Melanocyte of skin (primary cell): Measurements from ENCODE around the gene SMPD2. TPM values are rescaled to one million over a fixed set of nuclear protein-coding genes. Genes with fewer than 3 reads are reported as not detected.

Experiments
- total RNA-seq, 2 donors: library from RNA; depleted of rRNA; stranded (reverse); fragments of >200 nt; gene quantifications; 2 replicates each; pipeline ENCODE4 v1.2.3, GENCODE V29; 2012

Gene SMPD2, protein sequence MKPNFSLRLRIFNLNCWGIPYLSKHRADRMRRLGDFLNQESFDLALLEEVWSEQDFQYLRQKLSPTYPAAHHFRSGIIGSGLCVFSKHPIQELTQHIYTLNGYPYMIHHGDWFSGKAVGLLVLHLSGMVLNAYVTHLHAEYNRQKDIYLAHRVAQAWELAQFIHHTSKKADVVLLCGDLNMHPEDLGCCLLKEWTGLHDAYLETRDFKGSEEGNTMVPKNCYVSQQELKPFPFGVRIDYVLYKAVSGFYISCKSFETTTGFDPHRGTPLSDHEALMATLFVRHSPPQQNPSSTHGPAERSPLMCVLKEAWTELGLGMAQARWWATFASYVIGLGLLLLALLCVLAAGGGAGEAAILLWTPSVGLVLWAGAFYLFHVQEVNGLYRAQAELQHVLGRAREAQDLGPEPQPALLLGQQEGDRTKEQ
- 10 to 100 TPM; 33.0 to 43.0 TPM for total RNA-seq

DNA sequence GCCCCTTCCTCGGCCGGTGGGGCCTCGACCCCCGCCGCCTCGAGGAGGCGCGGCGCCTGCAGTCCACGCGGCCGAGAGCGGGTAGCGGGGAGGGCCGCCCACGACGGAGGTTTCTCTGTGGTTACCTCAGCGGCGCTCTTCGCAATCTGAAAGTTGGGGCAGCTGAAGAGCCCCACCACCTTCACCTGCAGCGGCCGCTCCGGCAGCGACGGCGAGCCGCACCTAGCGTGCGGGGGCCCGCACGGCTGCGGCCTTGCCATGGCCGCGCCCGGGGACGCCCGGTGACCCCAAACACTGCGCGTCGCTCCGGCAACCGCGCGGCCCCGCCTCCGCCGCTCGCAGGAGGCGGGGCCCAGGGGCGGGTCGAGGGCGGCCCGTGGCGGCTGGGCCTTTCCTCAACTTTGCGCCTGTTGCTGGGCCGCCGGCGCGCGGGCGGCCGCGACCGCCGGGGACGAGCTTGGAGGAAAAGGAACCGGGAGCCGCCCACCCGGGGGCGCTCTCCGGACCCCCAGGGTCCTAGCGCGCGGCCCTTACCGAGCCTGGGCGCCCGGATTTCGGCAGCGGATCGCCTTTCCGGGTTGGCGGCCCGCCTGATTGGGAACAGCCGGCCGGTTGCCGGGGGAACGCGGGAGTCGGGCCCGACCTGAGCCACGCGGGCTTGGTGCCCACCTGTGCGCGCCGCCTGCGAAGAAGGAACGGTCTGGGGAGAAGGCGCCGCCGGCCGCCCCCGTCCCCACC lies at the start of gene SMPD2, which contains the start of gene PPIL6:
Gene SMPD2 (plus strand): TSS at position 394 of the 738 bp plus-strand sequence. CDS start 398 bp downstream, outside the sequence.
Gene PPIL6 (minus strand): TSS at position 298 of the 738 bp plus-strand sequence. CDS start 38 bp downstream, at position 260.

DNA sequence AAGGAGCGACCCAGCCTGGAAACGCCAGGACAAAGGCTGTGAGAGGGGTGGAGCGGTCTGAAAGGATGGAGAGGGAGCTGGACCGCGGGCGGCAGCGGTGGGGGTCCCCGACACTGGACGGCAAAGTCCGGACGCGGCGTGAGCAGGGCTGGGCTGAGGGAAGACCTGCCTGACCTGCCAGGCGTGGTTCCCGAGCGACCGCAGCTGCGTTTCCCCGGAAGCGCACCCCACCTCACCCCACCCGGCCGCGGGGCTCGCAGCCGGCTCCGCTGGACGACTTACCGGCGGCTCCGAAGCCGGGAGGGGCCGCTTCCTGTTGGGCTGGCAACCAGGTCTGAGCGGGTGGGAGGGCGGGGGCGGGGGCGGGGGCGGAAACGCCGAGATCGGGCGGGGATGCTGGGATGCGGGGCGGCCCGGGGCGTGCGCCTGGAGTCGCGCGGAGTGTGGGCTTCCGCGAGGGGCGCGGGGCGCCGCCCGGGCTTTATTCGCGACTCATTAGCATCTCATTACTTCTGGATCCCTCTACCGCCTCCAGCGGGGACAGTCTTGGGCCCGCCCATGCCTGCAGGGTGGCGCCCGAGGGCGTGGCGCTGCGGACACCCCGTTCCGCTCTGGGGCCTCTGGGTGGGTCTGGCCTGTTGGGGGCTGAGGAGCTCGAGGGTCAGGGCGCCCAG lies 15.1 kb downstream of the SMPD2 start, which contains the start of gene MICAL1:
Gene MICAL1 (minus strand): TSS at position 336 of the 674 bp plus-strand sequence. CDS start 1,576 bp downstream, outside the sequence.

DNA sequence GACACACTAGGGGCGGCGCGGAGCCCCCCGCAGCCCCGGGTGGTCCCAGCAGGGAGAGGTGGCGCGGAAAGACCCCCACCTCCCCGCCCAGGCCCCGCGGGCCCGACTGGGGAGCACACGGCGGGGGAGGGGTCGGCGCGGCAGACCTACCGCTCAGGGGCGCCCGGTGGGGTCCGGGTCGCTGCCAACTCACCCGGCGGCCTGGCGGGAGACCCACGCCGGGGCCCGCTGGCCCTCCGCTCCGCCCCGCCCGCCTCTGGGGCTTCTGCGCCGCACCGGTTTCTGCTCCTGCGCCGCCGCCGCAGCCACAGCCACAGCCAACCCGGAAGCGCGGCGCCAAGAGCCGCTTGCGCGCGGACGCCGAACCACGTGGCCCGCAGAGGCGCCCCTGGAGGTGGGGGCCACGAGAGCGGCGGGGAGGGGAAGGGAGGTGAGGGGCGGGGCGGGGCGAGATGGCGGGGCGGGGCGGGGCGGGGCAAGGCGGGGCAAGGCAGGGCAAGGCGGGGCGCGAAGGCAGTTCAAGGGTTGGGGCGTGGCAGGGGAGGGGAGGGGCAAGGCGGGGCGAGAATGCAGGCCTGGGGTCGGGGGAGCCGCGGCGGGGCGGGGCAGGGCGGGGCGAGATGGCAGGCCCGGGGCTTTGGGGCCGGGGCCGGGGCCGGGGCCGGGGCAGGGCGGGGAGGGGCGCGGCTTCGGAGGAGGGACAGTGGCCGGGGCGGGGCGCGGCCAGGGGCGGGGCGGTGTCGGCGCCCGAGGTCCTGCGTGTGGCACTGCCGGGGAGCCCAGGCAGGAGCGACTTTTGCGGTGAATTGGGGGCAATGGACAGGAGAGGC lies 42.6 kb downstream of the SMPD2 start, which contains the start of gene ZBTB24:
Gene ZBTB24 (minus strand): TSS at position 315 of the 830 bp plus-strand sequence. CDS start 1,193 bp downstream, outside the sequence.

Other genes starting within 250 kb of the SMPD2 start
- gene CD164, start 58.3 kb upstream of the SMPD2 start, total RNA-seq, result 100 to 1,000 TPM; 154 to 183 TPM
- 1 to 10 TPM; 4.8 to 6.0 TPM for gene PPIL6, start 96 bp upstream of the SMPD2 start, total RNA-seq
- gene MICAL1, start 15.0 kb downstream of the SMPD2 start, total RNA-seq, result 100 to 1,000 TPM; 128 to 139 TPM
- 10 to 100 TPM; 12.4 to 17.6 TPM for gene ZBTB24, start 42.5 kb downstream of the SMPD2 start, total RNA-seq